HepG2 (cell line): ENCODE results near the gene SLC6A5. TPM values are rescaled to one million over a fixed set of nuclear protein-coding genes. Genes with fewer than 3 reads are reported as not detected.
A peak's percentile ranks its signal among the peaks of the same experiment; 100 is the strongest.

Experiments used
- ARID3A ChIP-seq: IDR thresholded peaks from 2 replicates; pipeline ENCODE4 v1.6.1; 2012; ENCODE audit warnings: low read depth, low read length, improper control_type of control experiment
- ATF1 ChIP-seq: IDR thresholded peaks from 2 replicates; pipeline ENCODE4 v1.6.1; 2016; ENCODE audit warnings: mild to moderate bottlenecking, control low read depth
- CREM ChIP-seq, 2 experiments: sonication (generic) in 1 of 2; formaldehyde crosslinking in 1 of 2; IDR thresholded peaks; 2 replicates each; pipeline versions ENCODE4 v1.4.0 to v1.6.1; 2016 to 2020; ENCODE audit warnings: antibody characterized with exemption in 1 of 2, mild to moderate bottlenecking in 1 of 2, missing genetic modification reagents in 1 of 2
- FOXJ3 ChIP-seq: sonication (generic); formaldehyde crosslinking; IDR thresholded peaks from 2 replicates; pipeline ENCODE4 v1.4.0; 2020; ENCODE audit warnings: missing genetic modification reagents, mild to moderate bottlenecking, borderline replicate concordance
- ISL2 ChIP-seq: sonication (generic); formaldehyde crosslinking; IDR thresholded peaks from 2 replicates; pipeline ENCODE4 v1.5.0; 2020; ENCODE audit warnings: missing genetic modification reagents
- NFAT5 ChIP-seq: sonication (generic); formaldehyde crosslinking; IDR thresholded peaks from 2 replicates; pipeline ENCODE4 v1.4.0; 2020; ENCODE audit warnings: missing genetic modification reagents
- NR2F6 ChIP-seq, 2 experiments: IDR thresholded peaks; 2 replicates each; pipeline ENCODE4 v1.6.1; 2016; ENCODE audit warnings: antibody characterized with exemption in 1 of 2, mild to moderate bottlenecking in 1 of 2
- POGK ChIP-seq: sonication (generic); formaldehyde crosslinking; conservative IDR thresholded peaks from 2 replicates; pipeline ENCODE4 v1.8.0; 2022; ENCODE audit warnings: mild to moderate bottlenecking, moderate library complexity, missing genetic modification reagents
- RAD21 ChIP-seq: fragments of 450-650 bp; formaldehyde crosslinking; IDR thresholded peaks from 2 replicates; pipeline ENCODE4 v1.5.0; 2020; ENCODE audit warnings: mild to moderate bottlenecking
- RBAK ChIP-seq: sonication (generic); formaldehyde crosslinking; IDR thresholded peaks from 2 replicates; pipeline ENCODE4 v1.5.1; 2020; ENCODE audit warnings: mild to moderate bottlenecking, missing genetic modification reagents
- RFX1 ChIP-seq: fragments of 450-650 bp; IDR thresholded peaks from 2 replicates; pipeline ENCODE4 v1.6.1; 2017
- SALL1 ChIP-seq: sonication (generic); formaldehyde crosslinking; IDR thresholded peaks from 2 replicates; pipeline ENCODE4 v1.8.0; 2022; ENCODE audit warnings: mild to moderate bottlenecking, missing genetic modification reagents
- ZHX1 ChIP-seq: sonication (generic); formaldehyde crosslinking; IDR thresholded peaks from 2 replicates; pipeline ENCODE4 v1.8.1; 2022; ENCODE audit warnings: low read depth, mild to moderate bottlenecking, missing genetic modification reagents
- ZNF124 ChIP-seq: sonication (generic); formaldehyde crosslinking; IDR thresholded peaks from 2 replicates; pipeline ENCODE4 v1.4.0; 2020; ENCODE audit warnings: missing genetic modification reagents
- ZNF614 ChIP-seq: IDR thresholded peaks from 2 replicates; pipeline ENCODE4 v1.6.1; 2018; ENCODE audit warnings: missing biosample characterization, missing genetic modification reagents, inconsistent platforms, borderline replicate concordance
- polyA plus RNA-seq, 8 experiments: library from polyadenylated mRNA; depleted of rRNA in 3 of 8; stranded (reverse) in 7 of 8; unstranded in 1 of 8; fragments of >200 nt; fragmentation: Illumina TruSeq in 4 of 8; extraction: Trizol in 4 of 8; gene quantifications; 2 replicates each; pipeline versions ENCODE4 v1.2.1 to v1.2.3, GENCODE V29; 2011 to 2016; ENCODE audit warnings: low read depth in 4 of 8, missing spikeins in 1 of 8, mixed read lengths in 1 of 8; ENCODE audit not compliant: insufficient read depth in 1 of 8
- total RNA-seq, 5 experiments: library from RNA; depleted of rRNA; stranded (reverse); fragments of >200 nt; fragmentation: Illumina TruSeq; extraction: Trizol; gene quantifications; 2 replicates each; pipeline ENCODE4 v1.2.3, GENCODE V29; 2016; ENCODE audit warnings: low read depth in 1 of 5

SLC6A5 gene
- total and polyA plus RNA-seq, 2 of the 13 experiments (the other 11 are each of a cell fraction or from before 2014, with no cell fraction given), result not detected

GRCh38 chr11:20609727-20610707, 10.6 kb downstream of the SLC6A5 start (continued):
- TF ChIP-seq ISL2 (CRISPR knock-in tag), result peak; percentile 32; the same call in 1 of the 2 replicates
- no peak for TF ChIP-seq RBAK (CRISPR knock-in tag)
- peak; percentile 61 for TF ChIP-seq SALL1
- no peak for TF ChIP-seq NFAT5 (CRISPR knock-in tag)
- TF ChIP-seq ZHX1, result no peak
- no peak for TF ChIP-seq NR2F6 (IDR thresholded peaks at IDR 0.05)
- peak; percentile 12; the same call in 1 of the 2 replicates for TF ChIP-seq NR2F6 (CRISPR knock-in tag; IDR thresholded peaks at IDR 0.05)
- TF ChIP-seq POGK (CRISPR knock-in tag), result no peak
- TF ChIP-seq CREM (IDR thresholded peaks at IDR 0.05), result no peak
- TF ChIP-seq CREM (CRISPR knock-in tag; IDR thresholded peaks at IDR 0.05), result no peak
- no peak for TF ChIP-seq FOXJ3 (CRISPR knock-in tag)
- 0 out of 2 replicates have a peak, but pooled peaks have one; percentile 48 for TF ChIP-seq ZNF124
- TF ChIP-seq ATF1 (CRISPR knock-in tag), result no peak
- 0 out of 2 replicates have a peak, but pooled peaks have one; percentile 60 for TF ChIP-seq ZNF614 (CRISPR knock-in tag)
- 0 out of 2 replicates have a peak, but pooled peaks have one; percentile 22 for TF ChIP-seq ARID3A
- TF ChIP-seq RAD21, result peak; percentile 92
- TF ChIP-seq RFX1, result no peak
